Activated CD4-positive, alpha-beta T cell treated with anti-CD3 and anti-CD28 coated beads for 36 hours (primary cell): ENCODE results near the gene OR10AG1. TPM values are rescaled to one million over a fixed set of nuclear protein-coding genes. Genes with fewer than 3 reads are reported as not detected.

ENCODE experiments used
- ATAC-seq: fragments of 200-7000 bp; cut with Tn5 transposase; one replicate; pipeline ENCODE4 v1.10.0; 2021; ENCODE audit warnings: mild to moderate bottlenecking, moderate library complexity
- CTCF ChIA-PET: fragments of 350-600 bp; sonication (Branson Sonifier 250); formaldehyde crosslinking; loops from one replicate; lab custom pipeline; 2021; ENCODE audit warnings: antibody characterized with exemption; lab: Charles Lee
- POLR2A ChIA-PET: fragments of 350-600 bp; sonication (Branson Sonifier 250); formaldehyde crosslinking; loops from one replicate; lab custom pipeline; 2021; ENCODE audit warnings: antibody characterized with exemption, inconsistent platforms; lab: Charles Lee
- DNase-seq: peaks from one replicate; pipeline ENCODE4 v3.0.0-alpha.2; 2020
- H3K27ac Mint-ChIP-seq: one replicate; pipeline ENCODE4 v1.8.0; 2021; ENCODE audit warnings: mixed read lengths
- H3K27me3 Mint-ChIP-seq: one replicate; pipeline ENCODE4 v1.8.0; 2021; ENCODE audit warnings: mixed read lengths
- H3K36me3 Mint-ChIP-seq: one replicate; pipeline ENCODE4 v1.8.0; 2021; ENCODE audit warnings: low read depth, mixed read lengths
- H3K4me1 Mint-ChIP-seq: one replicate; pipeline ENCODE4 v1.8.0; 2021; ENCODE audit warnings: mixed read lengths
- H3K4me3 Mint-ChIP-seq: one replicate; pipeline ENCODE4 v1.8.0; 2021; ENCODE audit warnings: mild to moderate bottlenecking, moderate library complexity, mixed read lengths
- H3K9me3 Mint-ChIP-seq: one replicate; pipeline ENCODE4 v1.8.0; 2021; ENCODE audit warnings: low read depth, mixed read lengths
- intact Hi-C, 2 experiments: fragments of 100-400 bp; cut with DNase I in 1 of 2; cut with micrococcal nuclease in 1 of 2; formaldehyde crosslinking; loops; one replicate each; pipeline versions ENCODE4 v1.14.2 to v1.15.1; 2022 to 2024; cut with DNase I, micrococcal nuclease
- total RNA-seq, 2 experiments: library from RNA; stranded (reverse); gene quantifications; one replicate each; pipeline ENCODE4 v1.2.3, GENCODE V29; 2021

OR10AG1 gene
- not detected for total RNA-seq

GRCh38 chr11:55969845-55970244 is at the start of gene OR10AG1:
Gene OR10AG1, minus strand, starts transcription at chr11:55969945. Its CDS starts 38 bp downstream, at chr11:55969907.
- ChIA-PET POLR2A (no interaction called here), CTCF (no interaction called here)
- Mint-ChIP-seq H3K4me3 (no peak within 1 kb of the TSS), H3K27ac (no peak within 1 kb of the TSS), H3K27me3 (no peaks in the 10 kb centered on the region), H3K9me3 (peaks cover 12% of the 10 kb centered on the region), H3K36me3 (no peaks in the 10 kb centered on the region), H3K4me1 (no peaks in the 10 kb centered on the region)
- ATAC-seq = no peak
- intact Hi-C loops = no loop called here
- DNase-seq = no peak

GRCh38 chr11:56013805-56014204 is 44.1 kb upstream of the OR10AG1 start:
- Mint-ChIP-seq H3K4me1 (no peaks in the 10 kb centered on the region), H3K9me3 (peaks cover 20% of the 10 kb centered on the region), H3K36me3 (no peaks in the 10 kb centered on the region), H3K27ac (no peak overlapping the region), H3K27me3 (no peaks in the 10 kb centered on the region), H3K4me3 (no peak overlapping the region)
- intact Hi-C loops = no loop called here
- CTCF ChIA-PET = no interaction called here
- POLR2A ChIA-PET = no interaction called here
- no peak for DNase-seq
- ATAC-seq = no peak

- DNase-seq (no peak), ATAC-seq (no peak)
- intact Hi-C loops = no loop called here
- H3K9me3 Mint-ChIP-seq = peaks cover 24% of the 10 kb centered on the region
- H3K4me3 Mint-ChIP-seq = no peak overlapping the region
- H3K27me3 Mint-ChIP-seq = no peaks in the 10 kb centered on the region
- no peak overlapping the region for H3K27ac Mint-ChIP-seq
- ChIA-PET CTCF (no interaction called here), POLR2A (no interaction called here)
- H3K36me3 Mint-ChIP-seq = no peaks in the 10 kb centered on the region
- H3K4me1 Mint-ChIP-seq = no peaks in the 10 kb centered on the region
Measured at GRCh38 chr11:56010716-56011115, 41.0 kb upstream of the OR10AG1 start.

GRCh38 chr11:55994525-55994924 is 24.8 kb upstream of the OR10AG1 start, which contains the start of gene OR5F1:
Gene OR5F1, minus strand, starts transcription at chr11:55994625. Its CDS starts 0 bp downstream, at chr11:55994625.
- Mint-ChIP-seq H3K27ac (no peak within 1 kb of the TSS), H3K36me3 (no peaks in the 10 kb centered on the region), H3K4me3 (no peak within 1 kb of the TSS), H3K27me3 (no peaks in the 10 kb centered on the region), H3K4me1 (no peaks in the 10 kb centered on the region), H3K9me3 (peaks cover 17% of the 10 kb centered on the region)
- ChIA-PET CTCF (no interaction called here), POLR2A (no interaction called here)
- ATAC-seq (no peak), DNase-seq (no peak)
- intact Hi-C loops = no loop called here

GRCh38 chr11:55970935-55971334 is 1.2 kb upstream of the OR10AG1 start:
- no peak for ATAC-seq
- ChIA-PET POLR2A (no interaction called here), CTCF (no interaction called here)
- no peaks in the 10 kb centered on the region for H3K27me3 Mint-ChIP-seq
- intact Hi-C loops = no loop called here
- H3K4me3 Mint-ChIP-seq = no peak overlapping the region
- H3K4me1 Mint-ChIP-seq = no peaks in the 10 kb centered on the region
- no peak overlapping the region for H3K27ac Mint-ChIP-seq
- H3K9me3 Mint-ChIP-seq = peaks cover 12% of the 10 kb centered on the region
- DNase-seq = no peak
- no peaks in the 10 kb centered on the region for H3K36me3 Mint-ChIP-seq

- ChIA-PET CTCF (no interaction called here), POLR2A (no interaction called here)
- intact Hi-C loops = no loop called here
- peaks cover 12% of the 10 kb centered on the region for H3K9me3 Mint-ChIP-seq
- no peak for DNase-seq
- no peak for ATAC-seq
- H3K4me1 Mint-ChIP-seq = no peaks in the 10 kb centered on the region
- no peaks in the 10 kb centered on the region for H3K27me3 Mint-ChIP-seq
- H3K4me3 Mint-ChIP-seq = no peak overlapping the region
- no peaks in the 10 kb centered on the region for H3K36me3 Mint-ChIP-seq
- H3K27ac Mint-ChIP-seq = no peak overlapping the region
Measured at GRCh38 chr11:55967914-55968313, 1.8 kb downstream of the OR10AG1 start.

GRCh38 chr11:55966391-55966790 is 3.4 kb downstream of the OR10AG1 start:
- ATAC-seq = no peak
- Mint-ChIP-seq H3K27ac (no peak overlapping the region), H3K27me3 (no peaks in the 10 kb centered on the region), H3K36me3 (no peaks in the 10 kb centered on the region), H3K4me1 (no peaks in the 10 kb centered on the region), H3K9me3 (peaks cover 7% of the 10 kb centered on the region), H3K4me3 (no peak overlapping the region)
- ChIA-PET POLR2A (no interaction called here), CTCF (no interaction called here)
- no peak for DNase-seq
- intact Hi-C loops = no loop called here

GRCh38 chr11:55956521-55956920 is 13.2 kb downstream of the OR10AG1 start:
- intact Hi-C loops = no loop called here
- DNase-seq (no peak), ATAC-seq (no peak)
- Mint-ChIP-seq H3K27me3 (no peaks in the 10 kb centered on the region), H3K4me1 (no peaks in the 10 kb centered on the region), H3K4me3 (no peak overlapping the region), H3K27ac (no peak overlapping the region), H3K9me3 (peaks cover 2% of the 10 kb centered on the region), H3K36me3 (no peaks in the 10 kb centered on the region)
- ChIA-PET CTCF (no interaction called here), POLR2A (no interaction called here)

- ATAC-seq = no peak
- H3K9me3 Mint-ChIP-seq = peaks cover 5% of the 10 kb centered on the region
- no peak overlapping the region for H3K4me3 Mint-ChIP-seq
- intact Hi-C loops = loop anchor here in 1 of 2 experiments (5.0 kb wide), 1 partner anchor 47 kb away; no protein-coding TSS in a partner anchor
- no peak overlapping the region for H3K27ac Mint-ChIP-seq
- no peaks in the 10 kb centered on the region for H3K4me1 Mint-ChIP-seq
- no peaks in the 10 kb centered on the region for H3K36me3 Mint-ChIP-seq
- no peaks in the 10 kb centered on the region for H3K27me3 Mint-ChIP-seq
- CTCF ChIA-PET = no interaction called here
- POLR2A ChIA-PET = no interaction called here
- no peak for DNase-seq
Measured at GRCh38 chr11:55949330-55949729, 20.4 kb downstream of the OR10AG1 start.

GRCh38 chr11:55942785-55943392 is 26.9 kb downstream of the OR10AG1 start:
- ATAC-seq = no peak
- DNase-seq = no peak
- intact Hi-C loops = loop anchor here (1.0 to 2.0 kb wide), 2 partner anchors 840 kb away; no protein-coding TSS in a partner anchor
- no peaks in the 10 kb centered on the region for H3K36me3 Mint-ChIP-seq
- H3K27me3 Mint-ChIP-seq = no peaks in the 10 kb centered on the region
- CTCF ChIA-PET = no interaction called here
- no peak overlapping the region for H3K4me3 Mint-ChIP-seq
- no peaks in the 10 kb centered on the region for H3K9me3 Mint-ChIP-seq
- POLR2A ChIA-PET = no interaction called here
- H3K4me1 Mint-ChIP-seq = no peaks in the 10 kb centered on the region
- no peak overlapping the region for H3K27ac Mint-ChIP-seq

GRCh38 chr11:55936300-55936699 is 33.4 kb downstream of the OR10AG1 start, which contains the start of gene OR5I1:
Gene OR5I1, minus strand, starts transcription at chr11:55936400. Its CDS starts 0 bp downstream, at chr11:55936400.
- DNase-seq = no peak
- CTCF ChIA-PET = no interaction called here
- Mint-ChIP-seq H3K9me3 (peaks cover 3% of the 10 kb centered on the region), H3K27me3 (no peaks in the 10 kb centered on the region), H3K4me3 (no peak within 1 kb of the TSS), H3K4me1 (no peaks in the 10 kb centered on the region), H3K36me3 (no peaks in the 10 kb centered on the region), H3K27ac (no peak within 1 kb of the TSS)
- intact Hi-C loops = no loop called here
- POLR2A ChIA-PET = no interaction called here
- ATAC-seq = no peak

GRCh38 chr11:55920537-55920936 is 49.2 kb downstream of the OR10AG1 start:
- no peak for DNase-seq
- ChIA-PET POLR2A (no interaction called here), CTCF (no interaction called here)
- no peaks in the 10 kb centered on the region for H3K36me3 Mint-ChIP-seq
- intact Hi-C loops = no loop called here
- H3K27ac Mint-ChIP-seq = no peak overlapping the region
- no peaks in the 10 kb centered on the region for H3K4me1 Mint-ChIP-seq
- no peaks in the 10 kb centered on the region for H3K27me3 Mint-ChIP-seq
- no peak for ATAC-seq
- H3K4me3 Mint-ChIP-seq = no peak overlapping the region
- peaks cover 11% of the 10 kb centered on the region for H3K9me3 Mint-ChIP-seq
